Urinary bladder (tissue), 4 donors: ENCODE results near the gene TCEAL3. TPM values are rescaled to one million over a fixed set of nuclear protein-coding genes. Genes with fewer than 3 reads are reported as not detected.
A peak's percentile ranks its signal among the peaks of the same experiment; 100 is the strongest.
"Not testable (repeated sequence)": the region's sequence is repeated elsewhere in the genome, so short reads cannot be mapped to it uniquely, and the experiment has no call there.

Experiments used
- DNase-seq: peaks from one replicate; pipeline ENCODE4 v3.0.0-alpha.2; 2015; ENCODE audit errors: extremely low spot score
- H3K27ac ChIP-seq: one replicate; pipeline ENCODE4 v1.5.1; 2013; ENCODE audit warnings: low read depth, mild to moderate bottlenecking, moderate library complexity
- H3K36me3 ChIP-seq: one replicate; pipeline ENCODE4 v1.6.1; 2013; ENCODE audit warnings: mild to moderate bottlenecking, moderate library complexity; ENCODE audit not compliant: insufficient read depth
- H3K4me1 ChIP-seq: one replicate; pipeline ENCODE4 v1.6.1; 2013; ENCODE audit warnings: mild to moderate bottlenecking, moderate library complexity; ENCODE audit not compliant: insufficient read depth
- H3K4me3 ChIP-seq: one replicate; pipeline ENCODE4 v1.5.1; 2013; ENCODE audit warnings: low read depth, low read length
- WGBS: extraction: QIAGEN DNeasy Blood & Tissue Kit; methylation state at CpG from one replicate; pipeline ENCODE4 v1.1.7; 2013; 5-methylcytosine and 5-hydroxymethylcytosine counted together
- polyA plus RNA-seq: library from polyadenylated mRNA; stranded (reverse); fragments of 200-250 nt; gene quantifications from one replicate; pipeline ENCODE4 v1.2.3, GENCODE V29; 2013
- total RNA-seq: library from RNA; depleted of rRNA; stranded (reverse); fragments of >200 nt; gene quantifications from one replicate; pipeline ENCODE4 v1.2.3, GENCODE V29; 2014
- donor health status: healthy with polysubstance abuse.
- donor health status: healthy.

Gene TCEAL3
- total and polyA plus RNA-seq, 2 donors: 8.8 to 153 TPM

GRCh38 chrX:103635436-103635835 lies 27.7 kb downstream of the TCEAL3 start:
- 66% methylated on average over 2 of the region's 2 CpGs for WGBS
- no peaks in the 10 kb centered on the region for H3K4me1 ChIP-seq
- H3K4me3 ChIP-seq: no peak overlapping the region
- DNase-seq: no peak
- H3K36me3 ChIP-seq: no peaks in the 10 kb centered on the region
- no peak overlapping the region for H3K27ac ChIP-seq

GRCh38 chrX:103637604-103638338 lies 30.0 kb downstream of the TCEAL3 start:
- no peak for DNase-seq
- peak overlapping the region; percentile 10 for H3K27ac ChIP-seq
- WGBS: 87% methylated on average over 2 of the region's 2 CpGs

GRCh38 chrX:103638479-103639346 lies 30.9 kb downstream of the TCEAL3 start:
- not testable (repeated sequence) for DNase-seq, H3K4me3 ChIP-seq, H3K36me3 ChIP-seq, H3K4me1 ChIP-seq
- WGBS: 36% methylated on average over 6 of the region's 6 CpGs
- H3K27ac ChIP-seq: peak overlapping the region; percentile 23

More at GRCh38 chrX:103637604-103638338, 30.0 kb downstream of the TCEAL3 start:
- Histone ChIP-seq H3K4me1 (no peaks in the 10 kb centered on the region), H3K4me3 (no peak overlapping the region), H3K36me3 (no peaks in the 10 kb centered on the region)

GRCh38 chrX:103640401-103641155 lies 32.8 kb downstream of the TCEAL3 start:
- Histone ChIP-seq H3K36me3 (no peaks in the 10 kb centered on the region), H3K4me3 (no peak overlapping the region), H3K4me1 (no peaks in the 10 kb centered on the region), H3K27ac (no peak overlapping the region)
- no peak for DNase-seq
- 80% methylated on average over 4 of the region's 4 CpGs for WGBS

GRCh38 chrX:103644125-103644524 lies 36.4 kb downstream of the TCEAL3 start:
- H3K4me3 ChIP-seq: no peak overlapping the region
- H3K4me1 ChIP-seq: no peaks in the 10 kb centered on the region
- 80% methylated on average over 1 of the region's 1 CpG for WGBS
- H3K27ac ChIP-seq: no peak overlapping the region
- no peaks in the 10 kb centered on the region for H3K36me3 ChIP-seq
- no peak for DNase-seq

- Histone ChIP-seq H3K4me1 (no peaks in the 10 kb centered on the region), H3K27ac (no peak overlapping the region), H3K36me3 (no peaks in the 10 kb centered on the region), H3K4me3 (no peak overlapping the region)
- no peak for DNase-seq
- WGBS: 76% methylated on average over 1 of the region's 1 CpG
These were observed 39.9 kb downstream of the TCEAL3 start for GRCh38 chrX:103647630-103648029.

- Histone ChIP-seq H3K4me3 (no peak overlapping the region), H3K27ac (no peak overlapping the region), H3K4me1 (no peaks in the 10 kb centered on the region), H3K36me3 (no peaks in the 10 kb centered on the region)
- no peak for DNase-seq
- 67% methylated on average over 2 of the region's 2 CpGs for WGBS
These were observed 43.5 kb downstream of the TCEAL3 start for GRCh38 chrX:103651151-103651773.

- not testable (repeated sequence) for DNase-seq, H3K4me3 ChIP-seq, H3K27ac ChIP-seq, H3K36me3 ChIP-seq, H3K4me1 ChIP-seq
- whole genome bisulfite sequencing: 90% methylated on average over 7 of the region's 7 CpGs
These were observed 47.7 kb downstream of the TCEAL3 start for GRCh38 chrX:103655230-103656000.

GRCh38 chrX:103656617-103657016 lies 48.9 kb downstream of the TCEAL3 start:
- DNase-seq: no peak
- Histone ChIP-seq H3K27ac (no peak overlapping the region), H3K36me3 (no peaks in the 10 kb centered on the region), H3K4me1 (no peaks in the 10 kb centered on the region), H3K4me3 (no peak overlapping the region)
- WGBS: 49% methylated on average over 3 of the region's 3 CpGs

- 96% methylated on average over 2 of the region's 2 CpGs for WGBS
- not testable (repeated sequence) for H3K36me3 ChIP-seq, H3K27ac ChIP-seq, DNase-seq, H3K4me1 ChIP-seq, H3K4me3 ChIP-seq
These were observed 49.3 kb downstream of the TCEAL3 start for GRCh38 chrX:103657066-103657465.

- H3K36me3 ChIP-seq: no peaks in the 10 kb centered on the region
- WGBS: 80% methylated on average over 5 of the region's 5 CpGs
- H3K4me1 ChIP-seq: no peaks in the 10 kb centered on the region
- no peak for DNase-seq
- H3K27ac ChIP-seq: no peak overlapping the region
- no peak overlapping the region for H3K4me3 ChIP-seq
These were observed 51.1 kb downstream of the TCEAL3 start for GRCh38 chrX:103658681-103659433.

GRCh38 chrX:103659460-103659859 lies 51.7 kb downstream of the TCEAL3 start:
- DNase-seq, H3K4me1 ChIP-seq, H3K27ac ChIP-seq, H3K4me3 ChIP-seq, H3K36me3 ChIP-seq: not testable (repeated sequence)
- 92% methylated on average over 2 of the region's 2 CpGs for WGBS
